ENCODE data around the gene ZNF790.
A peak's percentile ranks its signal among the peaks of the same experiment; 100 is the strongest.

ZNF790 gene

DNA sequence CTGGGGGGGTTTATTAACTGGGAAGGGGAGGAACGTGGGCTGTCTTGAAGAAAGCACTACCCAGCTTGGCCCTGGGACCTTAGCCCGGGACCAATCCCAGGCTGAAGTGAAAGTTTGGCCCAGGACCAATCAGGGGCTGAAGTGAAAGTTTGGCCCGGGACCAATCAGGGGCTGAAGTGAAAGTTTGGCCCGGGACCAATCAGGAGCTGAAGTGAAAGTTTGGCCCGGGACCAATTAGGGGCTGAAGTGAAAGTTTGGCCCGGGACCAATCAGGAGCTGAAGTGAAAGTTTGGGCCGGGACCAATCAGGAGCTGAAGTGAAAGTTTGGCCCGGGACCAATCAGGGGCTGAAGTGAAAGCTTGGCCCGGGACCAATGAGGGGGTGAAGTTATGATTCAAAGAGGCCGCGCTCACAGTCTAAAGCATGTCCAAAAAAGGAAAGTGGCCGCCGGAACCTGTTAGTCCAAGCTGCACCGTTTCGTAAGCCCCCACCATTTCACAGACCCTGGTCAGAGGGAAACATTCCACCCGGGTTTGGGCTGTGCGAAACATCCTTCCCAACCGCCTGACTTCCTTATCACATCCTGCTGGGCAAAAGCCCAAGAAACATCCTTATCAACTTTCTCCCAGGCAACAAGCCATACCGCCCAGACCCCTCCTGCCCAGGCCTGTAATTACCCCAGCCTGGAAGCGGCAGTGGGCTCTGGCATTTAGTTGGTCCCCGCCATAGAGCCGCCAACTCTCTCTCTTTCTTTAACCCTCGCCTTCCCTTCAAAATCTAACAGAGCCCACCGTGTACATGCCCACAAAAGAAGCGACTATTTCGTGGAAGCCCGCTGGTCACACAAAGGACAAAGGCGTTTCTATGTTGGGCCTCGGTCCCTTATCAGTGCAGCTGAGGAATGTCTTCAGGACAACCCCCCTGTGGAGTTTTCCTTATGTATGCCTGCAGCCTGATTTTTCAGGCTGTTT lies 66.6 kb downstream of the ZNF790 start:
- DNase-seq = peak; percentile 70

Measured in GDM1 (cell line).